NCI-H446 treated with DMSO at 0.1 percent for 48 hours (cell line): Measurements from ENCODE around the gene PDZRN3.

Source experiments
- DNase-seq: peaks from one replicate; lab custom pipeline; 2025; lab: John Stamatoyannopoulos, UW

PDZRN3 gene

DNA sequence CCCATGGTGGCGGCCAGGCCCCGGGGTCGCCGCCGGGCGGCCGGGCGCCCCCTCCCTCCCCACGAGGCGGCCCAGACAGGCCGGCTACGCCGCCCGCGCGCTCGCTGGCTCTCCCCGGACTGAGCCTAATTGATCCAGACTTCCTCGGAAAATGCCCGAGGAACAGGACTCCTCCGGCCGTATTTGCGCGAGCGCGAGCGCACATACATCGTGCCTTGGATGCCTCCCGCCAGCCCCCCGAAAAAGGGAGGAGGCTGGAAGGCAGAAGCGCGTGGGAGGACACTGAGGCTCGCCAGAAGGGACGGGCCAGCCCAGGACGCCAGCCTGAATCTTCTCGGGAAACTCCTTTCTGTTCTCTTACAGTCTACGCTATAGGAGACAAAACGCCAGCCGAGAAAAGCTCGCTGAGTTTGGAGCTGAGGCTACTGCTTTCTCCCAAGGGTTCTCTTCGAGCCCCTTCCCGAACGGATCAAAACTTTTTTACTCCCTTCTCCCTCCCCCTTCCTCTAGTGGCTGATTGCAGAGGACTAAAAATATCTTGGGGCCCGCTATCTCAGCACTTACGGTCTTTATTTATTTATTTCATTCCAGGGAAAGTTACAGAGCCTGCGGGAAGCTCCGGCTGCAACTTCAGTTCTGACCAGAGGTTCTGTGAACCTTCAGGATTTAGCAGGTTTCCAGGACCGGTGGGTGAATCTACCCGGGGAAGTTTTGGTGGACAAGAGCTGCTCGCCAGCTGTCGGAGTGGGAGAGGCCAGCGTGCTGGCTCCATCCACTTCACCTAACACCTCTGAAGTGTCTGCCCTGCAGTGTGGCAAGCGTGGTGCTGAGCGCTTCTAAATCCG is at the start of gene PDZRN3:
PDZRN3 (minus strand) TSS at position 121 of the 845 bp plus-strand sequence.
- DNase-seq = no peak

GRCh38 chr3:73674280-73674679 is 49.5 kb upstream of the PDZRN3 start:
- no peak for DNase-seq

DNA sequence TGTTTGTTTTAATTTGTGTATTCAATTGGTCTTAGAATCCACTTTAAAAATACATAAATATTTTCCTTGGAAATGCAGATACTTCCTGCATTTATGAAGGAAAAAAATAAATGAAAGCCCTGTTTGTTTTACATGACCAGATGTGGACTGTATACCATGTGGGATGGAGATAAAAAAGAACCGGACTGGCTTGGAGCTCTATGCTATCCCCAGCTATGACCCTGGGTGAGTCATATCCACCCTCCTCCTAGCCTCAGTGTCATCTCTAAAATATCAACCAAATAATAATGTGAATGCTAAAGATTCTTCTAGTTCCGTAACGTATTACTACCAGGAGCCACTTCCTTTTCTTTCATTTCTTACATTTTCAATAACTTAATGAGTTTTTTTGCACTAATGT is 44.5 kb upstream of the PDZRN3 start:
- DNase-seq = no peak

DNA sequence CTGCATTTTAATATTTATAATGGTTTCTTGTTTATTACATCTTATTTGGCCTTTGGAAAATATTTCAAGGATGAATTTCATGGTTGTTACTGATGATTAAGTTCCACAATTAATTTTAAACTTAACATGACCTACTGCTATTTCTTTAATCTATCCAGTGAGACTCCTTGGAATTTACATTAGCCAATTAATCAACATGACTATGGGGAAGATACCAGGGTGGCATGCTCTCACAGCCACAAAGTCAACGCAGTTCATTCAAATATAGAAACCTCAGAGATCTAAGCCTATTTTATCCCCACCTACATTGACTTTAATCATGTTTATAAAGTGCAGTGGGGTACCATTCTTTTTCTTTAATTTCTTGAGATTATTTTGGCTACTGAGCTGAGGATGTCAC is 43.6 kb upstream of the PDZRN3 start:
- no peak for DNase-seq

DNA sequence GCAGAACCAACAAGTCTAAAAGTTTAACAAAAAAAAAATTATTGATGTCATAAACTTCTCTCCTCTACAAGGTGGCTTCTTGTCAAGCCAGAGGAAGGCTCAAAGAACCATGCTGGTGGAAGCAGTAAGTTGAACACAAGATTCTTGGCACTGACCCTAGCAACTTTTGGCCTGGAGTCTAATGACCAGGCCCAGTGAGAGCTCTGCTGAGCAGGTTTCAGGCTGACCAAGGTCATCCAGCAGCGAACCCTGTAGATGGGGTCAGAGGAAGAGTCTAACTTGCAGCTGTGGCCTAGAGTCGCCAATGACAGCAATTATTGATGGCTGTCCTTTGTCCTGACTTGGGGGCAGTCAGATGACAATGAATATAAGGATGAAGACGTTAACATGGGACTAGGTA is 43.1 kb upstream of the PDZRN3 start:
- no peak for DNase-seq

DNA sequence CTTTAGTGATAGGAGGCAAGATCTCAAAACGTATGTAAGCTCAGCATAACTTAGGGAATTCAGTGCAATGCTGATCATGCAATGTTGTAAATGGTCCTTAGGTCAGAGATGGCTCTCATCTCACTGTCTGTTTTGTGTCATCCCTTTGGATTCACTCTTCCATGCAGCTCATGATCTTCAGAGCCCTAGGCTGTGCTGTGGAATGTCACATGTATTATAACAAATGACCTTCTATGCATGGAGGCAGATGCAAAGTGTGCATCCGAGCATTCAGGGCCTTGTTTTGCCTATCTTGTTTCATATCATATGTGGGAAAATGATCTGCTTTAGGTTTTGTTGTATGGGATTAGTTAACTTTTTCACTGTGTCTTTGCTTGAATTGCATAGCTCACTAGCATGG is 40.5 kb upstream of the PDZRN3 start:
- no peak for DNase-seq

GRCh38 chr3:73664389-73664788 is 39.6 kb upstream of the PDZRN3 start:
- no peak for DNase-seq

- DNase-seq = no peak
These were observed 38.8 kb upstream of the PDZRN3 start for GRCh38 chr3:73663495-73663894.

DNA sequence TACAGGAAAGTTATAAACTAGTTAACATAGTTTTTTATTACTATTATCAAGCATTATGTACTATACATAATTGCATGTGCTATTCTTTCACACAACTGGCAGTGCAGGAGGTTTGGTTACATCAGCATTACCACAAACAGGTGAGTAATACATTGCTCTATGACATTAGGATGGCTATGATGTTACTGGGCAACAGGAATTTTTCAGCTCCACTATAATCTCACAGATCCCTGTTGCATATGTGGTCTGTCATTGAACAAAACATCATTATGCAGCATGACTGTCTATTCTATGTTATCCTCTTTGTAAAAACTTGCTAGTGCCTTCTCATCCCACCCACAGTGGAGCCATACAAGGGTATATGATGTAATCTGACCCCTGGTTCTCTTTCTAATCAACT is 36.5 kb upstream of the PDZRN3 start:
- no peak for DNase-seq

- DNase-seq = no peak
These were observed 33.5 kb upstream of the PDZRN3 start for GRCh38 chr3:73658227-73658626.

- DNase-seq = no peak
These were observed 32.4 kb upstream of the PDZRN3 start for GRCh38 chr3:73657186-73657585.

- DNase-seq = no peak
These were observed 31.6 kb upstream of the PDZRN3 start for GRCh38 chr3:73656241-73656890.

DNA sequence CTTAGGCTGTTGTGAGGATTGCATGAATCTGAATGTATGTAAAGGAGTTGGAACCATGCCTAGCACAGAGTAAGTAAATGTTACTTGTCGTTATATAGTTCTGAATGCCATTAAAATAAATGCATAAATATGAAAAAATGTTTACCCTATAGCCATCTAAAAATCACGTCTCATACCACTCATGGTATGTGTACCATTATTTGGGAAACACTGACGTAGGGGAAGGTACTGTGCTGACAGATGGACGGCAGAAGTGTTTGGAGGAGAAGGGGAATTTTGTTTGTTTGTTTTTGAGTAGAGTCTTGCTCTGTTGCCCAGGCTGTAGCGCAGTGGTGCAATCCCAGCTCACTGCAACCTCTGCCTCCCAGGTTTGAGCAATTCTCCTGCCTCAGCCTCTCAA is 30.5 kb upstream of the PDZRN3 start:
- DNase-seq = no peak

- DNase-seq = no peak
These were observed 29.1 kb upstream of the PDZRN3 start for GRCh38 chr3:73653877-73654276.

DNA sequence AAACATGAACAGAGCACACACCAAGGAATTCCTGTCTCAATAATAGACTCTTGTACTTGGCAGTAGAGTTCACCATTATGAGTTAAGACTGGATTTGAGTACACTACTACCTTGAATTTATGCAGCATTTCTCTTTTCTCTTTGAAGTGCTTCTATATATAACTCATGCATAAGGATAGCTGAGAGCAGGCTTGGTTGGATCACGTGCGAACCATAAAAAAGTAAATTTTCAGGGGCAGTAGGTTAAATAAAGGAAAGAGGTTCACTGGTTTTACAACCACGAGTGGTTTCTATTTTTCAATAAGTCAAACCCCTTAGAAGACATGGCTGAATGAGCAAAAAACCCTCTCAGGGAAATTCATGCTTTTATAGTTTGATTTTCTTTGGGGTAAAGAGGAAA is 28.6 kb upstream of the PDZRN3 start:
- DNase-seq = no peak

GRCh38 chr3:73652896-73653295 is 28.2 kb upstream of the PDZRN3 start:
- DNase-seq = no peak

- no peak for DNase-seq
These were observed 12.3 kb upstream of the PDZRN3 start for GRCh38 chr3:73637042-73637441.

DNA sequence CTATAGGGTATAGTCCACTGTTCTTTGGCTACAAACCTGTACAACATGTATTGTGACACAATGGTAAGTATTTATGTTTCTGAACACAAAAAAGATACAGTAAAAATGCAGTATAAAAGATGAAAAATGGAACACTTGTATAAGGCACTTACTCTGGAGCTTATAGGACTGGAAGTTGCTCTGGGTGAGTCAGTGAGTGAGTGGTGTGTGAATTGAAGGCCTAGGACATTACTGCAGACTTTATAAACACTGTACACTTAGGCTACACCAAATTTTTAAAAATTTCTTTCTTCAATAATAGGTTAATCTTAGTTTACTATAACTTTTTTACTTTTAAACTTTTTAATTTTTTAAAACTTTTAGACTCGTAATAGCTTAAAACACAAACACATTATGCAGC is 10.5 kb upstream of the PDZRN3 start:
- DNase-seq = no peak

DNA sequence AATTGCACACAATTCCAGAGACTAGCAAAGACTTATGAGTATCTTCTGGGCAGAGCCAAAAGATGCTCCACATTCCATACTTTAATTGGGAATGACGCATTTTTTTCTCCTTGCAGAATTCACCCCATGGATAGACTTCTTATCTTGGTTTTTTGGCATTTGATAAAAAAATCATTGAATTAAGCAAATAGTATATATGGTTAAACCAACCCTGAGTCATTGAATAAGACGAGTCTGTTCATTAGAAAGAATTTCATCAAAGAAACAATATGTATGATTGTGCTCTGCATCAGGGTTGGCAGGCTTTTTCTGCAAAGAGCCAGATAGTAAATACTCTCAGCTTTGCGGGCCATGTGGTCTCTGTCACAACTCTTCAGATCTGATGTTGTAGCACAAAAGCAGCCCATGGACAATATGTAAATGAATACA is 9.2 kb upstream of the PDZRN3 start:
- DNase-seq = no peak

DNA sequence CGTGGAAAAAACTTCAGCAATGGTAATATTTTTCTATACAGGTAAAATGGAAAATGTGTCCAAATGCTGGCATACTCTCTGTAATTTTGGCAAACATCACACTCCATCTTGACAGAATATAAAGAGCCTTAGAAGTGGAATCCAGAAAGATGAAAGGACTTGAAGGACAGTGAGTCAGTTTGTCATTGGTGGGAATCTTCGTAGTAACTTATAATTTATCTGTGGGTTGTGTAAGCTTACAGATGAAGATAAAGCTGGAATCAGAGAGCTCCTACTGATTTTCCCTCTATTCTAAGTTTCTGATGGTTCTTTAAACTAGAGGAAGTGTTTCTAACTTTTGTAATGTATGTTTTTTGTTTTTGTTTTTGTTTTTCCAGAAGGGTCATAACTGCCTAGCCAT is 8.7 kb upstream of the PDZRN3 start:
- DNase-seq = no peak

- DNase-seq = no peak
These were observed 1.4 kb upstream of the PDZRN3 start for GRCh38 chr3:73626106-73626505.

DNA sequence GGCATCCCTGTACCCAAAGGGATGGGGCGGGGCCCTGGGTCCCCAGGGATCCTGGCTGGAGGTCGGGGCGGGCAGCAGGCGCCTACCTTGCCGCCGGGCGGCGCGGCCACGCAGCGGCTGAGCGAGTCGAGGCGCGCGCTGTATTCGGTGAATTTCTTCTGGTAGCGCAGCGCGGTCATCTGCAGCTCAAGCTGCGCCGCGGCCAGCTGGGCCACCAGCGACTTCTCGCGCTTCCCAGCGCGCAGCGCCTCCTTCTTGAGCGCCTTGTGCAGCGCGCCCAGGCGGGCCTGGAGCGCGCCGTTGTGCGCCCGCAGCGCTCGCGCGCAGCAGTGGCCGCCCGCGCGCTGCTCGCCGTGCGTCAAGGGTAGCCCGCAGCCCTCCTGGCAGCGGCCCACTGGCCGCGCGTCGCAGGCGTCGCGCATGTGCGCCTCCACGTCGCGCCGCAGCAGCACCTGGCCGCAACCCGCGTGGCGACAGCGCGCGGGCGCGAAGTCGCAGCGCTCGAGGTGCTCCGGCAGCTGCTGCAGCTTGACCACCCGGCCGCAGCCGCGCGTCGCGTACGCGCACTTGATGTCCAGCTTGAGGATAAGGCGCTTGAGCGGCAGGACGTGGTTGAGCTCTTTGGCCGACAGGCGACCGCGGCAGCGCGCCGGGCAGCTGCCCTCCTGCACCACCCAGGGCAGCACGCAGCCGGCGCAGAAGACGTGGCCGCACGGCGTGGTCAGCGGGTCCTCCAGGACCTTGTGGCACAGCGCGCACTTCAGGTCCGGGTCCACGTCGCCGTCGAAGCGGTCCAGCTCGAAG is 522 bp downstream of the PDZRN3 start:
- no peak for DNase-seq

DNA sequence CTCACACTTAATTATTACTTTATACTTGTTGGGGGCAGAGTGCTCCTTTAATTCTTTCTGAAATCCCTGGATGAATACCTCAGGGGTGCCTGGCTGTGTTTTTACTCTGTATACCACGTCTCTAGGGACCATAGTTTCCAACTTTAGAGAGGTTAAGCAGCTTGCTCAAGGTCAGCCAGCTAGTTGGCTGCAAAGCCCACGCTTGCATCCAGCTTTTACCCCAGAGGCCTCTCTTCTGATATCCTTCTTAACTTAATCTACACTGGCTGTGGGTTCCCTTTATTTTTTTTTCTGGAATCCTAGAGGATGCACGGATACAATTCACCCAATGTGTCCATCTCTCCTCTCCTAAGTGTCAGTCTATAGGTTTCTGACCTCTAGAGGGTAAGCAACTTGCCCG is 1.4 kb downstream of the PDZRN3 start:
- DNase-seq = no peak
